ELR (cell line): ENCODE data around the gene YY1AP1.
"Not testable (repeated sequence)": the region's sequence is repeated elsewhere in the genome, so short reads cannot be mapped to it uniquely, and the experiment has no call there.

ENCODE experiments used
- DNase-seq: peaks from one replicate; pipeline ENCODE4 v3.0.0-alpha.2; 2015; ENCODE audit warnings: low read depth

YY1AP1 gene

DNA sequence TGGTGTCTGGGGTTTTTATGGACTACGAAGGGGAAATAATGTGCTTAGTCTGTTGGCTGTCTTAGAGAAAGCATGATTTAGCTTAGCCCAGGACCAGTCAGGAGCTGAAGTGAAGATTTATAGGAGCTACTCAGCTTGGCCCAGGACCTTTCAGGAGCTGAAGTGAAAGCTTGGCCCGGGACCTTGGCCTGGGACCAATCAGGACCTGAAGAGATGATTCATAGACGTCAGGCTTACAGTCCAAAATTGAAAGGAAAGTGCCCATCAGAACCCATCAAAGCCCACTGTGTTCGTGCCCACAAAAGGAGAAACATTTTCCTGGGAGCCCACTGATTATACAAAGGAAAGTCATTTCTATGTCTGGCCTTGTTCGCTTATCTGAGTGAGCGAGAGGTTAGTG, 42.9 kb downstream of the YY1AP1 start:
- DNase-seq = peak; percentile 17

DNA sequence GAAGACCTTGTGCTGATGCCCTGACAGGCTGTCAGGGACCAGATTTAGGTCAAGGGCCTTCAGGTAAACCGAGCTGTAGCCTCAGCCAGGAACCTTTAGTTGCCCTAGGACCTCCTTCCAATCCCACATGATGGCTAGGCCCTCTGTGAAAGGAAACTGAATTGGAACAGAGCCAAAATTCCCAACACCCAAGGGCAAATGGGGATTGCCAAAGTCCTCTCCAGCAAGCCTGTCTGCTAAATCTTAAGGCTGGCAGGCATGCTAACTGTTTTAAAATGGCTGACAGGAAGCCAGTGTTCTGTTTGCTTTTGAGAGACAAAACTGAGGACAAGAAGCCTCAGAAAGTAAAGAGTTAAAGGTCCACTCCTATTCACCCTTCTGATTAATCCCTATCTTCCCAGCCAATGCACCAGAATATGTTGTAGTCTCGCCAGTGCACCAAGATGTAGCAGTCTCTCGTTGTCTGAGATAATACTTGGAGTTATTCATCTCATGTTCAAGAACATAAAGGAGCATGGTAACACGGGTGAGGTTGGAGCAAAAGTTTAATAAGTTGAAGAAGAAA, 43.5 kb downstream of the YY1AP1 start:
- DNase-seq = no peak

DNA sequence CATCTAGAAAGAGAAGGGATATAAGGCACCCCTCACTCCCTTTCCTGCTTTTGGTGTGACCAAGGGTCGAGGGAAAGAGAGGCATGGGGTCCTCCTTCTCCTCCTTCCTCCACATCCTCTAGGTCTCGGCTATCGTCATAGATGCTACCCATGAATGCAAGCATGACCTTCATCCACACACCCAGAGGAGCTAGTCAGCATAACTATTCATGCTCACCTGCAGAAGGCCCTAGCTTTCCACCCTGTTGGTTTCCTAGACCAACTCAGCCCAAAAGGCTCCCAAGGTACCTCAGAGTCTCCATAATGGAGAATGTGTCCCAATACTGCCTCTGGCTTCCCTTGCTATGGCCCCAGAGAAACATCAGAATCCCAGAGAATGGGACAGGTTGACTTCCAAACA, 45.3 kb downstream of the YY1AP1 start:
- no peak for DNase-seq

DNA sequence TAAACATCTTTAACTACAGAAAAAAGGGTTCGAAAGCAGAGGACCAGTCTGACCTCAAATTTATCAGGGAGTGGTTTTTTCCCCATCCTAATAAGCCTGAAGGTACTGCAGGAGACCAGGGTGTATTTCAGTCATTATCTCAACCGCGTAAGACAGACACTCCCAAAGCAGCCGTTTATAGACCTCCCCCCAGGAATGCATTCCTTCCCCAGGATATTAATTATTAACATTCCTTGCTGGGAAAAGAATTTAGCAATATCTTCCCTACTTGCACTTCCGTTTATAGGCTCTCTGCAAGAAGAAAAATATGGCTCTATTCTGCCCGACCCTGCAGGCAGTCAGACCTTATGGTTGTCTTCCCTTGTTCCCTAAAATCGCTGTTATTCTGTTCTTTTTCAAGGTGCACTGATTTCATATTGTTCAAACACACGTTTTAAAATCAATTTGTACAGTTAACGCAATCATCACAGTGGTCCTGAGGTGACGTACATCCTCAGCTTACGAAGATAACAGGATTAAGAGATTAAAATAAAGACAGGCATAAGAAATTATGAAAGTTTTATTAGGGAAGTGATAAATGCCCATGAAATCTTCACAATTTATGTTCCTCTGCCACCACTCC, 45.9 kb downstream of the YY1AP1 start:
- not testable (repeated sequence) for DNase-seq

DNA sequence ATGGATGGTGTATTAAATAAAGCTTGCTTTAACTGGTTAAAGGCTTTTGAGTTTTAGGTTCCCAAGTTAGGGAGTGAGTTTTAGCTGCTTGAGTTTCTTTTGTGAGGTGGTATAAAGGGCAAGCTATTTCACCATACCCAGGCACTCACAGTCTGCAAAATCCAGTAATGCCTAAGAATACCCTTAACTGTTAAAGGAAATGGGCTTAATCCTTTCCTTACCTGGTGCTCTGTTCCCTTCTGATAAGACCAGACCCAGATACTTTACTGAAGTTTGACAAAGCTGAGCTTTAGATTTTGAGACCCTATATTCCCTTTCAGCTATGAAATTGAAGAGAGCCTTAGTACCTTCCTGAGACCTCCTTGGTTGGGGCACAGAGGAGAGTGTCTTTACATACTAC, 48.2 kb downstream of the YY1AP1 start:
- no peak for DNase-seq

DNA sequence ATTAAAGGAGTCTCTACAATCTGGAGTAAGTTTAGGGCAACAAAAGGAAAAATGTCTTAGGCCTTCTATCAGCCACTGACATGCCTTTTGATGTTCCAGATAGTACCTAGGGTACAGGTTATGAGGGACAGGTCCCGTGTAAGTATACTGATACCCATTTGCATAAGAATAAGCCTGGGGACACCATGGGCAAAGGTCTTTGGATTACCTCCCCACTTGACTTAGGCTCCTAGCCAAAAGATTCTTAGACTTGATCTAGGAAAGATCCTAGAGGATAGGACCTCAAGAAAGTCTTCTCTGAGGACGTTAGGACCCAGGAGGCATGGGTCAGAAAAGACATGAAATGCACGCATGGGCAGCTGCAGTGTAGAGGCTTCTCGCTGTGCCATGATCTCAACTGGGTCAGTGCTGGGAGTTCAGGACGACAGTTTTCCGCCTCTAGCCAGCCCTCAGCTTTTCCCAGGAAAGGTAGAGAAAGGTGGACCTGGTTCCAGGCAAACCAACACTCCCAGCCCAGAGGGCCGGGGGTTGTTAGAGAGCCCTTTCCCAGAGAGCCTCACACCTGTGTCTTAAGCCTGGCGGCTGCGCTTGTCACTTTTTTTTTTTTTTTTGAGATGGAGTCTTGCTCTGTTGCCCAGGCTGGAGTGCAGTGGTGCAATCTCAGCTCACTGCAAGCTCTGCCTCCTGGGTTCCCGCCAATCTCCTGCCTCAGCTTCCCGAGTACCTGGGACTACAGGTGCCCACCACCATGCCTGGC, 52.0 kb downstream of the YY1AP1 start:
- no peak for DNase-seq

DNA sequence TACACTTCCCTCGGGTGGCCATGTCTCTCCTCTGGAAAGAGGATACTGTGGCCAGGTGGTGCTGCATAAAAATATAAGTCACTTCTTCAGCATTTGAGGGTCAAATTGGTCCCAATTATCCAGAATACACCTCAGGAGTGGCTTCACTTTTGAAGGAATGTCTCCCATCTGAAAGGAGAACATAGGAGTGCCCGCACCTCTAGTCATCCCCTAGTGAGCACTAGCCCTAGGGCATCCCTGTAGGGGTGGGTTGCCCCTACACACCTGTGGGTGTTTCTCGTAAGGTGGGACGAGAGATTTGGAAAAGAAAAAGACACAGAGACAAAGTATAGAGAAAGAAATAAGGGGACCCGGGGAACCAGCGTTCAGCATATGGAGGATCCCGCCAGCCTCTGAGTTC, 62.1 kb downstream of the YY1AP1 start:
- not testable (repeated sequence) for DNase-seq

DNA sequence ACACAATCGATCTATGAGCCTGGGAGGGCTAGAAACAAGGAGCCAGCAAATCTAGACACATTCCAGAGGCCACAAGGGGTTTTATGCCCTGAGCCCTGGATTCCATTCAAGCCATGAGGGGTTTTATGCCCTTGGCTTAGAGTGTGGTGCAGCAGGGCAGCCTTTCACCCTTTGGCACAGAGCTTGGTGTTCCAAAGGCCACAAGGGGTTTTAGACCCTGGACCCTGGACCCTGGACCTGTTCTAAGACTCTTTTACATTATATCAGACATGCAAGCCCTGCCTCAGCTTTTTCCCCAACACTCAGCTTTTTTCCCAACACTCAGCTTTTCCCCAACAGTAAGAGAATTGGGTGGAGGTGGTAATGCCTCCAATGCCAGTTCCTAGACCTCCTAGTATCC, 65.2 kb downstream of the YY1AP1 start:
- no peak for DNase-seq

DNA sequence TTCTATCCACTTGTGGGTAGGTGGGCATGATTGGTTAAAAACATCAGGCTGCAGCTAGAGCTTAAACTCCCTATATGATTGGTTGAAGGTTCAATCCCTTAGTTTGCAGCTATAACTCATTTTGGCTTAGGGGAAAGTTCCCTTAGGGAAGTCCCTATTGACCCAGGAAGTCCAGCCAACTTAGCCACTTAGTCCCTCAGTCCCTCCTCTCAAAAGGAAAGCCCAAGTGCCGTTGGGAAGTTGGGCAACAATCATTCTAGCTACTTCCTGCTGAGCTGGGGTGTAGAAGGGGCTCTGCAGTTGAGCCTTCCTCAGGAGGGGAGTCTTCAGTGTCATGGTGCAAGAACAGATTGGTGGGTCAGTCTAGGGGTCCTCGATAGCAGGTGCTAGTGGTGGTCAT, 66.4 kb downstream of the YY1AP1 start:
- no peak for DNase-seq

DNA sequence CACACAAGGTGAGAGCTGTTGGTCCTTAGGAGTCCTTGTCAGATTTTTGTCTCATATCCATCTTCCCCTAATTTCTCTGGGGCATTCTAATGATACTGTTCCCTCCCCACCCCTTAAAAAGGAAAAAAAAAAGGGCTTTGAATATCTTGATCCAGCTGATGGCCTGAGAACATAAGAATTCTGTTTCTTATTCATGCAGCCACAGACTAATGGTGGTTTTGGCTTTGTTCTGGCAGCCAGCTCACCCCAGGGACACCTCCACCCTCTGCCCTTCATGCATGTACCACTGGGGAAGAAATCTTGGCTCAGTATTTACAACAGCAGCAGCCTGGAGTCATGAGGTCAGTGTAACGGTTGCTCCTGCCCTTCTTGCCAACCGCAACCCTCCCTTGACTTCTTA, 75.3 kb downstream of the YY1AP1 start:
- not testable (repeated sequence) for DNase-seq

DNA sequence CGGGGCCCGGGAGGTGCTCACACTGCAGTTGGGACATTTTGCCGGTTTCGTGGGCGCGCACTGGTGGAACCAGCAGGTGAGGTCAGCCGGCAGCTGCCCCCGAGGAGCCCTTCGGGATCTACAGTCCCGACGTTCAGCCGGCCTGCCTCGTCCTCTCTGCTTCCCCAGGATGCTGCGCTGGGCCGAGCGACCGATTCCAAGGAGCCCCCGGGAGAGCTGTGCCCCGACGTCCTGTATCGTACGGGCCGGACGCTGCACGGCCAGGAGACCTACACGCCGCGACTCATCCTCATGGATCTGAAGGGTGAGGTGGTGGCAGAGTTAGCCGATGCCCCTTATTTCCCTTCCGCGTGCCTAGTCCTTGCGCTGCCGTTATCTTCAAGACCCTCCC, 78.3 kb downstream of the YY1AP1 start:
- not testable (repeated sequence) for DNase-seq

DNA sequence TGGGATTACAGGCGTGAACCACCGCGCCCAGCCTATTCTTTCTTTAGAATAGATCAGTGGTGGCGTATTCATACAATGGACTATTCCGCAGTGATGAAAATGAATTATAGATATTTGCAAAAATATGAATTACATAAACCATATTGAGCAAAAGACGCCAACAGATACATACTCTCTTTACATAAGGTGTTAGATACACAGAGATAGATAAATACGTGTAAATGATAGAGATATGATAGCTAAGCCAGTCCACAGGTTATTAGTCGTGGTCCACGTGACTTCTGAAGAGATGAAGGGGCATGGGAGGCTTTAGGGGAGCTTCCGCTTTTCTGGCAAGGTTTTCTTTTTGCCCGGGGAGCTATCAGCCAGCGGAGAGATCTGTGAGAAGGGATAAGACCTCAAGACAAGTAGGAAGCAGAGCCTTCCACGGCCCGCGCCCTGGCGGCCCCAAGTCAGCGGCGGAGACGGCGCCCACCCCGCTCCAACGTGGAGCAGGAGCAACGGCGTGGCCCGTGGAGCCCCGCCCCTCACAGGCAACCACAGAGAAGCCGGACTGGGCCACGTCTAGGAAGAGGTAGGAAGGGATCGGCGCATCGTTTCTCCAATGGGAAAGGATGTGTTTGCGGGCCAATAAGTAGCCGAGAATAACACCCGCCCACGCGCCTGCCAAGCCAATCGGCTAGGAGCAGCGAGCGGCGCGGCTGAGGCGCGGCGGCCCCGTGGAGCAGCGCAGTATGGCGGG, 78.9 kb downstream of the YY1AP1 start, which contains the start of gene MSTO1:
Gene MSTO1 (plus strand): TSS at position 704 of the 742 bp plus-strand sequence. CDS start 31 bp downstream, at position 735.
- DNase-seq = peak; percentile 99
